ENCODE data around the gene CEACAM4. TPM values are rescaled to one million over a fixed set of nuclear protein-coding genes. Genes with fewer than 3 reads are reported as not detected.

CEACAM4 gene
- total and polyA plus RNA-seq, 4 donors = 0.63 to 2.2 (median 0.80) TPM

- TF ChIP-seq EGR1 (IDR thresholded peaks at IDR 0.05; ENCODE audit: low read depth in 2 of 2) (no peak), TAF1 (conservative IDR thresholded peaks at IDR 0.05) (no peak), GABPA (IDR thresholded peaks at IDR 0.05 in 1 of 2, conservative IDR thresholded peaks at IDR 0.05 in 1 of 2) (no peak), CTCF (IDR thresholded peaks at IDR 0.05; ENCODE audit: low read depth, low read length, missing input control) (no peak), RAD21 (IDR thresholded peaks at IDR 0.05) (no peak), FOXA1 (IDR thresholded peaks at IDR 0.05) (no peak), JUND (IDR thresholded peaks at IDR 0.05) (no peak), ATF3 (IDR thresholded peaks at IDR 0.05) (no peak), HNF4G (IDR thresholded peaks at IDR 0.05) (no peak), NR2F2 (IDR thresholded peaks at IDR 0.05) (no peak), YY1 (IDR thresholded peaks at IDR 0.05) (no peak), FOXA2 (IDR thresholded peaks at IDR 0.05) (no peak), RXRA (IDR thresholded peaks at IDR 0.05) (no peak), SP1 (IDR thresholded peaks at IDR 0.05) (no peak), HNF4A (conservative IDR thresholded peaks at IDR 0.05) (no peak), REST (IDR thresholded peaks at IDR 0.05) (no peak), ZBTB33 (IDR thresholded peaks at IDR 0.05) (no peak), MAX (IDR thresholded peaks at IDR 0.05) (no peak)
- no peak for DNase-seq (ENCODE audit: low spot score)
- H3K9ac ChIP-seq (ENCODE audit: low read depth in 1 of 2, low read length in 2 of 2) = no peak overlapping the region
- no peaks in the 10 kb centered on the region for H3K9me3 ChIP-seq (ENCODE audit: control insufficient read depth in 4 of 4, low read length in 3 of 4)
- H3K36me3 ChIP-seq (ENCODE audit: control insufficient read depth in 4 of 4, insufficient read depth in 3 of 4, low read depth in 1 of 4, low read length in 3 of 4) = no peaks in the 10 kb centered on the region
- H3K4me3 ChIP-seq (ENCODE audit: low read depth in 1 of 3, low read length in 3 of 3) = no peak overlapping the region
- no peak overlapping the region for H3K27ac ChIP-seq (ENCODE audit: low read depth in 1 of 2, low read length in 2 of 2)
- no peaks in the 10 kb centered on the region for H3K27me3 ChIP-seq (ENCODE audit: control insufficient read depth in 4 of 4, insufficient read depth in 4 of 4, low read length in 3 of 4)
- no peaks in the 10 kb centered on the region for H3K4me1 ChIP-seq (ENCODE audit: control insufficient read depth in 4 of 4, insufficient read depth in 4 of 4, low read length in 3 of 4)
- 25% methylated on average over 6 of the region's 6 CpGs for WGBS
Measured at GRCh38 chr19:41599175-41599966, 27.5 kb downstream of the CEACAM4 start.

All from liver (tissue), 9 donors.